ENCODE results near the gene FMN2.

Gene FMN2

GRCh38 chr1:240098534-240098933 is 6.9 kb downstream of the FMN2 start:
- DNase-seq (ENCODE audit: low read depth, low spot score) = no peak

- DNase-seq (ENCODE audit: low read depth, low spot score) = no peak
Measured at GRCh38 chr1:240099329-240099728, 7.6 kb downstream of the FMN2 start.

- no peak for DNase-seq (ENCODE audit: low read depth, low spot score)
Measured at GRCh38 chr1:240099748-240100147, 8.1 kb downstream of the FMN2 start.

GRCh38 chr1:240100371-240100934 is 8.8 kb downstream of the FMN2 start:
- peak; percentile 26 for DNase-seq (ENCODE audit: low read depth, low spot score)

DNA sequence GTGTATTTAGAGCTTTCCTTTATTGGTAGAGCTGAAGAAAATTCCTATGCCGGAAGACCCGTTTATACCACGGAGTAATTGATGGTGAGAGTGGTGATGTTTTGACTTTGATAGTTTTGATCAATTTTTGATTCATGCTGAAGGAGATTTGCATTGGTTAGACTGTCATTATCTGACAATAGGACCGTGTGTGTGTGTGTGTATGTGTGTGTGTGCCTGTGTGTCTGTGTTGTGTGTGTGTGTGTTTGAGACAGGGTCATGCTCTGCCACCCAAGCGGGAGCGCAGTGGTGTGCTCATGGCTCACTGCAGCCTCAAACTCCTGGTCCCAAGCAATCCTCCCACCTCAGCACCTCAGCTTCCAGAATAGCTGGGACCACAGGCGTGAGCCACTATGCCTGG is 9.6 kb downstream of the FMN2 start:
- DNase-seq (ENCODE audit: low read depth, low spot score) = no peak

DNA sequence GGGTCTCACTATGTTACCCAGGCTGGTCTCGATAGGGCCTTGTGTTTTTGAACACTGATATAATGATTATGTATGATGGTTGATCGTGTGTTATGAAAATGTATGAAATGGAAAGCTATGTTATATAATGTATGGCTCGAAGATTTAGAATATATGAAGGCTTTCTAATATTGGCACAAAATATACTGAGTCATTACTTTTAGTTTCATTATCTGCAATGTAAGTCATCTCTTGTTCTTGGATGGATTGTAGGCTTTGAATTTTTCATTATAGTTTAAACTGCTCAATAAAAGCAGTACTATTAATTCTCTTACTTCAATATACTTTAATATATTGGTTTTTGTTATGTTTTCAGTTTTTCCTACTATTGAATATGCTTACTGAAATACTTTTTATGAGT is 10.1 kb downstream of the FMN2 start:
- DNase-seq (ENCODE audit: low read depth, low spot score) = no peak

DNA sequence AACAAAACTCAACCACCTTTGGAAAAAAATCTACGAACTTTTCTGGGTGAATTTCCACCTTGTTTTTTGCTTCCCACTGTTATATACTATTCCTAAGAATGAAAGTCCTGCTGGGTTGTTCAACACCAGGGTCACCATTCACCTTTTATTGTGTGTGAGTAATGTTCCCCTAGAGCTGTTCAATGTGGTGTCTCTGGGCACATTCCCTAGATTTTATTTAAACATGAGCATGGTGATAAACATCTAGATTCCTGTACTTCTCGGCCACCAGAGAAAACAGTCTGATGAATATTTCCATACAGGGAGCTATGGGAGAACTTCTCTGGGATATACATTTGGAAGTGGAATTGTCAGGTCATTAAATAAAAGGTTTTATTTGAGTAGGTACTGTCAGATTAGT is 13.0 kb downstream of the FMN2 start:
- DNase-seq (ENCODE audit: low read depth, low spot score) = no peak

DNA sequence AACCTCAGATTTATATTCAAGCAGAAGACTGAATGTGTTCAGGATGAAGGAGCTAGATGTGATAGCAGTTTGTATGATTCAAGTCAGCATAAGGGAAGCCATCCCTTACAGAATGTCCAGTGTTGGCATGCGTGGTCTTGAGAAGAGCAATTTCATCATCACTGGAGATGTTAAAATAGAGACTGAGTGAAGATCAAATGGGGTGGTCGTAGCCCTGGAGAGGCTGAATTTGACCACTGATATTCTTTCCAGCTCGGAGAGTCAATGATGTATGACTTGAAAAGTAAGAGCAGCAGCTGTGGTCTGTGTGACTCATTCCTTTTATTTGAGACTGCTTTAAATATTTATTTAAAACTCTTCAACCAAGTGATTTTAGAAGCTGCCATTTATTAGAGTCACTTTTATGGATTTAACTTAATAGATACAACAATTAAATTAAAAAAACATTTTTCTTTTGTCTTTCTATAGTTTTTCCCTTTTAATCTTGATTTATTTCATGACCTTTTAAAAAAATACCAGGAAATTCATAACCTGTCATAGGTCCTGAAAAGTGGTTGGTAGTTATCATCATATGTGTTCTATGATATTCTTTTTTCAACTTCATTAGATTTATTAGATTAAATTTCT is 15.5 kb downstream of the FMN2 start:
- peak; percentile 72 for DNase-seq (ENCODE audit: low read depth, low spot score)

DNA sequence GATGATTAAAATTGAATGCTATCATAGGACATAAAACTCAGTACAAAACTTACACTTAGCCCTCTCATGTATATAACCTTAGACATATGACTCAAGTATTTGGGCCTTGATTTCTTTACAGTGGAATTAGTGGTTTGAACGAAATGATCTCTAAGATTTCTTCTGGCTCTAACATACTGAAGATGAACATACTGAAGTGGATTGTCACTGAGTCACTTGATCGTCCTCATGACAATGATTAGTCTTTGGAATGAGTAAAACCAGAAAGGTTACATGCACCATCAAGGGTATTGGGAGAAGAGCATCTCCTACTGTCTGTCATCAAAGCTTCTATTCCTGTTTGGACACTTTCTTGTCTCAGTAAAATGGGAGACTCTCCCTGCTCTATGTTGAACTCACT is 17.4 kb downstream of the FMN2 start:
- DNase-seq (ENCODE audit: low read depth, low spot score) = no peak

DNA sequence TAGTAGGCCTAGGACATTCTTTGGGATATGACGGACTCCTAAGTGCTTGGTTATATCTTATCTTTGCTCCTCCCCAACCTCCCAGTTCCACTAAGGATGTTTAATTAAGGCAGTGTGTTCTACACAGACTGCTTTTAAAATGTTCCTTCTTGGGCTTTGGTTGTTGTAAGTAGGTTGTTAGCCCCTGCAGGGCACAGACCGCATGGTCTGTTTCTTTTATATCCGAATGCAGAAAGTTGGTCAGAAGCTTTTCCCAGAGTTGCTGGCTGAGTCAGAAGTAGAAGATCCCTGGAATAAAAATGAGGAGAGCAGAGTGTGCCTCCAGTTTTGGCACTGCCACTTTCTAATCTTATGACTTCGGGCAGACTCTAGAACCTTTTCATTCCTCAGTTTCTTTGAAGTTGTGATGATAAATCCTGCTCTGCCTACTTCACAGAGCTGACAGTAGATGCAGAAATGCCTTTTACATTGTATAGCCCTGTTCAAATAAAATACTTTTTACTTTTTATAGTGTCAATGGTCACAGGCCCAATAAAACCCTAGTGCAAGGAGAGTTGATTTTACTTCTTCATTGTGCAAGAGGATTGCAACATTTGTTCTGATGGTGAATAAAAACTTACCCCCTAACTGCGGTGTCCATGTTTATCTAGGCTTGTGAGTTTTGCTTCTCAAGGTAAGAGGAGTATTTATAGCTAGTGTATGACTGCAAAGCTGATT is 18.4 kb downstream of the FMN2 start:
- peak; percentile 72 for DNase-seq (ENCODE audit: low read depth, low spot score)

GRCh38 chr1:240111558-240111957 is 19.9 kb downstream of the FMN2 start:
- no peak for DNase-seq (ENCODE audit: low read depth, low spot score)

GRCh38 chr1:240114222-240114621 is 22.5 kb downstream of the FMN2 start:
- no peak for DNase-seq (ENCODE audit: low read depth, low spot score)

GRCh38 chr1:240115831-240116230 is 24.1 kb downstream of the FMN2 start:
- no peak for DNase-seq (ENCODE audit: low read depth, low spot score)

DNA sequence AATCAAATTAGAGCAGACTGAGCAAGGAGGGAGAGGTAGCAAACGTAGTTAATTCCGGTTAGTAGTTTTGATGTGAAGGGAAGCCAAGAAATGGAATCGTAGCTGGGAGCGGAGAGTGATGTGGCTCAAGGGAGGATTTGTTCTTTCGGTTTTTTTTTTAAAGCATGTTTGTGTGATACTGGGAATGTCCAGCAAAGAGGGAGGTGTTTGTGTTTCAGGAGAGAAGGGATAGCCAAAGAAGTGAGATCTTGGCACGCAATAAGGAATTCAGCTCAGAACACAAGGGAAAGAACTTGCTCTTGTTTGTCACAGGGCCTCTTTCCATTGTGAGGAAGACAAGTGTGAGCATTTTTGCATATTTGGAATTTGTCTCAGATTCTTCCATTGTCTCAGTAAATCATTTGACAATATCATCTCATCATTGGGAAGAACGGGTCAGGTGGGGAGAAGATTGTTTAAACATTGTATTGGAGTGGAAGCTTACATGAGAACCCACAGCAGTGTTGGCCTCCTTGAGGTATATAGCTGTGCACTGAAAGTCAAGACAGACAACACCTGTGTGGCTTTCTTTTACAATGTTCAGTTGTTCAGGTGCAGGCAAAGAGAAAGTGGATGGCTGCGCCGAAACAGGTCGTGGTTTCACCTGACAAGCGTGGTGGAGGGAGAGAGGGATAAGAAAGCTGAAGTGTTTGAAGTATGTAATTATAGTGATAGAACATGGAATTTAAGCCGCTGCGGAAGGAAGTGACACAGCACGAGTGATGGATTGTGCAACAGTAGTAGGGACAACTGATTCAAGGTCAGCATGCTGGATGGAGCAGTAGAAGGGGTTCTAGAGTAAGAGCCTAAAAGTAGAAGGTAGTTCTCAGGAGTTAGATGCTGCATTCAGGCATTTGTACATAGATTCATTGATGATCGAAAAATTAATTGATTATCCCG is 25.4 kb downstream of the FMN2 start:
- no peak for DNase-seq (ENCODE audit: low read depth, low spot score)

DNA sequence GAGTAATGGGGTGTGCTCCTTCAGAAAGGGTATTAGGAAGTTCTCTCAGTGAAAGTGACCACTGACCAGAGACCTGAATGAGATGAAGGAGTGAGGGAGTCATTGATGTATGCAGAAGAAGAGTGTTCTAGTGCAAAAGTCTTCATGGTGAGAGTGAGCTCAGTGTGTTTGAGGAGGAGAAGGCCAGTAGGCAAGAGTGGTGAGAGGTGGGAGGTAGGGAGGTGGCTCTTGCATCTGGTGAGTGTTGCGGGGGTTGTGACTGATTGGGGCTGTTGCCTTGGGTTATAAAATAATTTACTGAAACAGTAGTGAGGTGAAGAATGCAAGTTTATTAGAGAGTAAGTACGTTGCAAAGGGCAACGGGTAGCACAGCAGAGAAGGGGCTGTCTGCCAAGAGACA is 26.2 kb downstream of the FMN2 start:
- DNase-seq (ENCODE audit: low read depth, low spot score) = no peak

GRCh38 chr1:240122639-240123613 is 31.2 kb downstream of the FMN2 start:
- DNase-seq (ENCODE audit: low read depth, low spot score) = peak; percentile 83

- no peak for DNase-seq (ENCODE audit: low read depth, low spot score)
Measured at GRCh38 chr1:240126821-240127220, 35.1 kb downstream of the FMN2 start.

DNA sequence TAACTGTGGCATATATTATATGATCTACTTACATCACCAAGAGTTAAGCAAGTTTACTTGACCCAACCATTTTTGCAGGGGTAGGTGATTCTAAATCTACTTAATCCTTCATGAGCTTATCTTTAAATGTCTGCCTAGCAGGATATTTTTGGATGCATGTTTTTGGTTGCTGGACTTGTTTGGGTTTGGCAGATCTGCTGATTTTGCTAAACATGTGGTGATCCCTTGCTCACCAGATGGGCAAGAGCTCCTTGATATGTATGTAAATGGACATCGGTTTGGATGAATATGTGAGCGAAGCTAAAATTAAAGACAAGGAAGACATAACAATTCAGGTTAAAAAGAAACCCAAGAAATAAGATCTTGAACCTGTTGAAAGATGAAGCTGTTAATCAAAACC is 36.7 kb downstream of the FMN2 start:
- DNase-seq (ENCODE audit: low read depth, low spot score) = no peak

GRCh38 chr1:240134113-240134512 is 42.4 kb downstream of the FMN2 start:
- no peak for DNase-seq (ENCODE audit: low read depth, low spot score)

DNA sequence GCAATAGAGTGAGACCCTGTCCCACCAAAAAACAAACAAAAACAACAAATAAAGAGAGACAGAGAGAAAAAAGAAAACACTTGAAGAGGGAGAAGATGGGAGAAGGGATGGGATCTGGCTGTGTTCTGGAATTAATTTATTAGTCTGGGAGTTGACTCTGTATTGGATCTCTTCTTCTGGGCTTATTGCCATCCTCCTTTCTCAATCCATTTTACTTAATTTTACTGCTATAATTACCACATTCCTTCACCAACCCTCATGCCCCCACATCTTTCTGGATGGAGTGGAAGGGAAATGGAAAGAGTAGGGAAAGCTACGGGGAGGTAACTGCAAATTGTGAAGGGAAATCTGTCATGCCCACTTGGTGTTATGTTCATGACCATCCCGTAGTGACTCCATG is 42.9 kb downstream of the FMN2 start:
- DNase-seq (ENCODE audit: low read depth, low spot score) = no peak

- peak; percentile 28 for DNase-seq (ENCODE audit: low read depth, low spot score)
Measured at GRCh38 chr1:240136402-240136801, 44.7 kb downstream of the FMN2 start.

Measured in astrocyte of the hippocampus (primary cell).